Gastroesophageal sphincter (tissue), 3 donors: ENCODE measurements around the gene PAAF1.

Source experiments
- POLR2A ChIP-seq, 2 donors: fragments of 450-650 bp; IDR thresholded peaks; one replicate each; pipeline ENCODE4 v1.6.1; 2017; ENCODE audit warnings: antibody characterized with exemption in 2 of 2, mild to moderate bottlenecking in 2 of 2, moderate library complexity in 1 of 2
- TF ChIP-seq, protein P1 (sequence below), 4 experiments: fragments of 200-600 bp in 2 of 4; fragments of 450-650 bp in 2 of 4; sonication (generic) in 1 of 4; IDR thresholded peaks; one replicate each; pipeline ENCODE4 v1.5.1; 2017 to 2019; ENCODE audit warnings: antibody characterized with exemption in 4 of 4, mild to moderate bottlenecking in 2 of 4, moderate library complexity in 2 of 4

DNA sequence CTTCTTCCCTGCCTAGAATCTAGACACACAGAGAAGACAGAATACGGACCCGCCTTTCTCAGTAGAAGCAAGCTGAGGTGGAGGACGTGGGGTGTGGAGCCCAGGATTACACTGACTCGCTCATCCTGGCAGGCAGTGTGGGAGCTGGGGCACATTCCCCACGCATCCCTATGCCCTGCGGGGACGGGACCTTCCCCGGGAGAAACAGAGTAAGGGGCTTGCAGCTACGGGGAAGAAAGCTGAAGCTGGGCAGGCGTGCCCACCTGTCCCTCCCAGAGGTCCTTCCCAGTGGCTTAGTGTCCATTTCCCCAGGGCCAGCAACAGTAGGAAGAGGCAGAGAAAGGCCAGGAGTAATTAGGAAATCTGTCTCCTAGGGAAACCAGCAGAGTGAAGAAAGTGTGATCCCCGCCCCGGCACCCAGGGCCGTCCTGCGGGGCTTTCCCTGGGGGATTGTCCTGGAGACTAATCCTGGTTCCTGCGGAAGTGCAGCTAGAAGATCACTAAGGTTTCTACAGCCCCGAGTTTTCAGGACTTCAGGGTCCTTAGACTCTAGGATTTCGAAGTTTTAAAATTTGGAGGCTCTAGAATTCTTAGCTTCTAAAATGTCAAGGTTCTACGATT, 81.8 kb downstream of the PAAF1 start:
- TF ChIP-seq, protein P1, sequence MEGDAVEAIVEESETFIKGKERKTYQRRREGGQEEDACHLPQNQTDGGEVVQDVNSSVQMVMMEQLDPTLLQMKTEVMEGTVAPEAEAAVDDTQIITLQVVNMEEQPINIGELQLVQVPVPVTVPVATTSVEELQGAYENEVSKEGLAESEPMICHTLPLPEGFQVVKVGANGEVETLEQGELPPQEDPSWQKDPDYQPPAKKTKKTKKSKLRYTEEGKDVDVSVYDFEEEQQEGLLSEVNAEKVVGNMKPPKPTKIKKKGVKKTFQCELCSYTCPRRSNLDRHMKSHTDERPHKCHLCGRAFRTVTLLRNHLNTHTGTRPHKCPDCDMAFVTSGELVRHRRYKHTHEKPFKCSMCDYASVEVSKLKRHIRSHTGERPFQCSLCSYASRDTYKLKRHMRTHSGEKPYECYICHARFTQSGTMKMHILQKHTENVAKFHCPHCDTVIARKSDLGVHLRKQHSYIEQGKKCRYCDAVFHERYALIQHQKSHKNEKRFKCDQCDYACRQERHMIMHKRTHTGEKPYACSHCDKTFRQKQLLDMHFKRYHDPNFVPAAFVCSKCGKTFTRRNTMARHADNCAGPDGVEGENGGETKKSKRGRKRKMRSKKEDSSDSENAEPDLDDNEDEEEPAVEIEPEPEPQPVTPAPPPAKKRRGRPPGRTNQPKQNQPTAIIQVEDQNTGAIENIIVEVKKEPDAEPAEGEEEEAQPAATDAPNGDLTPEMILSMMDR (IDR thresholded peaks at IDR 0.05) = no peak
- TF ChIP-seq POLR2A (IDR thresholded peaks at IDR 0.05) = no peak
